Left hindlimb (tissue), 1 donor: ENCODE results near the gene KRTAP10-1.
"Not testable (repeated sequence)": the region's sequence is repeated elsewhere in the genome, so short reads cannot be mapped to it uniquely, and the experiment has no call there.

Experiments
- DNase-seq: peaks from one replicate; pipeline ENCODE4 v3.0.0-alpha.2; 2018

The KRTAP10-1 gene

GRCh38 chr21:44539991-44540666, at the start of gene KRTAP10-1:
TSS of gene KRTAP10-1 (minus strand) at chr21:44540195. CDS start at chr21:44540150, 45 bp downstream.
- no peak for DNase-seq

- no peak for DNase-seq
These were observed 49.1 kb upstream of the KRTAP10-1 start for GRCh38 chr21:44589094-44589493.

- DNase-seq = no peak
These were observed 45.9 kb upstream of the KRTAP10-1 start for GRCh38 chr21:44585892-44586291.

- no peak for DNase-seq
These were observed 43.8 kb upstream of the KRTAP10-1 start for GRCh38 chr21:44583800-44584147.

GRCh38 chr21:44583089-44583799, 43.2 kb upstream of the KRTAP10-1 start:
- DNase-seq = no peak

GRCh38 chr21:44582055-44582454, 42.1 kb upstream of the KRTAP10-1 start:
- no peak for DNase-seq

GRCh38 chr21:44581158-44581557, 41.2 kb upstream of the KRTAP10-1 start:
- no peak for DNase-seq

GRCh38 chr21:44580231-44580821, 40.3 kb upstream of the KRTAP10-1 start, which contains the start of gene KRTAP10-5:
TSS of gene KRTAP10-5 (minus strand) at chr21:44580604. CDS start at chr21:44580578, 26 bp downstream.
- not testable (repeated sequence) for DNase-seq

- no peak for DNase-seq
These were observed 39.8 kb upstream of the KRTAP10-1 start for GRCh38 chr21:44579833-44580144.

GRCh38 chr21:44579056-44579832, 39.2 kb upstream of the KRTAP10-1 start:
- DNase-seq = no peak

GRCh38 chr21:44578371-44579055, 38.5 kb upstream of the KRTAP10-1 start:
- DNase-seq = no peak

- DNase-seq = no peak
These were observed 36.0 kb upstream of the KRTAP10-1 start for GRCh38 chr21:44576025-44576420.

- no peak for DNase-seq
These were observed 35.5 kb upstream of the KRTAP10-1 start for GRCh38 chr21:44575307-44576024.

GRCh38 chr21:44574457-44575306, 34.7 kb upstream of the KRTAP10-1 start:
- DNase-seq = no peak

GRCh38 chr21:44573630-44574456, 33.8 kb upstream of the KRTAP10-1 start, which contains the start of gene KRTAP10-4:
TSS of gene KRTAP10-4 (plus strand) at chr21:44573729. CDS start at chr21:44573759, 30 bp downstream.
- not testable (repeated sequence) for DNase-seq

- DNase-seq = no peak
These were observed 33.1 kb upstream of the KRTAP10-1 start for GRCh38 chr21:44572959-44573583.

GRCh38 chr21:44571844-44572782, 32.1 kb upstream of the KRTAP10-1 start:
- DNase-seq = no peak

GRCh38 chr21:44571296-44571695, 31.3 kb upstream of the KRTAP10-1 start:
- DNase-seq = no peak
